ENCODE data around the gene NAA20.
A peak's percentile ranks its signal among the peaks of the same experiment; 100 is the strongest.

NAA20 gene

GRCh38 chr20:20010639-20011500, 6.3 kb upstream of the NAA20 start:
- in situ Hi-C loops (cut with MboI; ENCODE audit: low pct_unique_long_range_greater_than_20kb, low sequenced_read_pairs) = no loop called here
- no peak for DNase-seq

GRCh38 chr20:20012541-20012940, 4.6 kb upstream of the NAA20 start:
- no peak for DNase-seq
- in situ Hi-C loops (cut with MboI; ENCODE audit: low pct_unique_long_range_greater_than_20kb, low sequenced_read_pairs) = no loop called here

GRCh38 chr20:20014659-20015058, 2.5 kb upstream of the NAA20 start:
- in situ Hi-C loops (cut with MboI; ENCODE audit: low pct_unique_long_range_greater_than_20kb, low sequenced_read_pairs) = no loop called here
- DNase-seq = no peak

- DNase-seq = peak; percentile 20
- in situ Hi-C loops (cut with MboI; ENCODE audit: low pct_unique_long_range_greater_than_20kb, low sequenced_read_pairs) = no loop called here
Measured at GRCh38 chr20:20017844-20018185, 653 bp downstream of the NAA20 start.

GRCh38 chr20:20018366-20018765, 1.2 kb downstream of the NAA20 start:
- DNase-seq = no peak
- in situ Hi-C loops (cut with MboI; ENCODE audit: low pct_unique_long_range_greater_than_20kb, low sequenced_read_pairs) = no loop called here

GRCh38 chr20:20019123-20019522, 2.0 kb downstream of the NAA20 start:
- in situ Hi-C loops (cut with MboI; ENCODE audit: low pct_unique_long_range_greater_than_20kb, low sequenced_read_pairs) = no loop called here
- no peak for DNase-seq

- DNase-seq = peak; percentile 27
- in situ Hi-C loops (cut with MboI; ENCODE audit: low pct_unique_long_range_greater_than_20kb, low sequenced_read_pairs) = no loop called here
Measured at GRCh38 chr20:20020908-20021307, 3.7 kb downstream of the NAA20 start.

- in situ Hi-C loops (cut with MboI; ENCODE audit: low pct_unique_long_range_greater_than_20kb, low sequenced_read_pairs) = no loop called here
- DNase-seq = no peak
Measured at GRCh38 chr20:20021835-20022234, 4.7 kb downstream of the NAA20 start.

- DNase-seq = no peak
- in situ Hi-C loops (cut with MboI; ENCODE audit: low pct_unique_long_range_greater_than_20kb, low sequenced_read_pairs) = no loop called here
Measured at GRCh38 chr20:20022498-20022897, 5.3 kb downstream of the NAA20 start.

GRCh38 chr20:20023395-20023794, 6.2 kb downstream of the NAA20 start:
- in situ Hi-C loops (cut with MboI; ENCODE audit: low pct_unique_long_range_greater_than_20kb, low sequenced_read_pairs) = no loop called here
- DNase-seq = no peak

- in situ Hi-C loops (cut with MboI; ENCODE audit: low pct_unique_long_range_greater_than_20kb, low sequenced_read_pairs) = no loop called here
Measured at GRCh38 chr20:20024942-20025341, 7.8 kb downstream of the NAA20 start.

GRCh38 chr20:20027284-20027683, 10.1 kb downstream of the NAA20 start:
- no peak for DNase-seq
- in situ Hi-C loops (cut with MboI; ENCODE audit: low pct_unique_long_range_greater_than_20kb, low sequenced_read_pairs) = no loop called here

More at GRCh38 chr20:20024942-20025341, 7.8 kb downstream of the NAA20 start:
- DNase-seq = no peak

- DNase-seq = no peak
- in situ Hi-C loops (cut with MboI; ENCODE audit: low pct_unique_long_range_greater_than_20kb, low sequenced_read_pairs) = no loop called here
Measured at GRCh38 chr20:20031790-20032189, 14.6 kb downstream of the NAA20 start.

GRCh38 chr20:20034486-20034885, 17.3 kb downstream of the NAA20 start:
- in situ Hi-C loops (cut with MboI; ENCODE audit: low pct_unique_long_range_greater_than_20kb, low sequenced_read_pairs) = no loop called here
- no peak for DNase-seq

GRCh38 chr20:20036756-20037155, 19.6 kb downstream of the NAA20 start:
- in situ Hi-C loops (cut with MboI; ENCODE audit: low pct_unique_long_range_greater_than_20kb, low sequenced_read_pairs) = no loop called here

GRCh38 chr20:20037960-20038359, 20.8 kb downstream of the NAA20 start:
- no peak for DNase-seq
- in situ Hi-C loops (cut with MboI; ENCODE audit: low pct_unique_long_range_greater_than_20kb, low sequenced_read_pairs) = no loop called here

More at GRCh38 chr20:20036756-20037155, 19.6 kb downstream of the NAA20 start:
- DNase-seq = no peak

- in situ Hi-C loops (cut with MboI; ENCODE audit: low pct_unique_long_range_greater_than_20kb, low sequenced_read_pairs) = no loop called here
Measured at GRCh38 chr20:20038586-20038985, 21.4 kb downstream of the NAA20 start.

GRCh38 chr20:20039752-20040387, 22.7 kb downstream of the NAA20 start:
- no peak for DNase-seq
- in situ Hi-C loops (cut with MboI; ENCODE audit: low pct_unique_long_range_greater_than_20kb, low sequenced_read_pairs) = no loop called here

More at GRCh38 chr20:20038586-20038985, 21.4 kb downstream of the NAA20 start:
- DNase-seq = no peak

- no peak for DNase-seq
- in situ Hi-C loops (cut with MboI; ENCODE audit: low pct_unique_long_range_greater_than_20kb, low sequenced_read_pairs) = no loop called here
Measured at GRCh38 chr20:20051767-20052073, 34.6 kb downstream of the NAA20 start.

- in situ Hi-C loops (cut with MboI; ENCODE audit: low pct_unique_long_range_greater_than_20kb, low sequenced_read_pairs) = no loop called here
- DNase-seq = peak; percentile 97
Measured at GRCh38 chr20:20052074-20052970, 35.2 kb downstream of the NAA20 start, which contains the start of the genes CFAP61 and CRNKL1. Gene CFAP61, plus strand, starts transcription at chr20:20052532. Its CDS starts 4,122 bp downstream, at chr20:20056654. Gene CRNKL1, minus strand, starts transcription at chr20:20052466. Its CDS starts 124 bp downstream, at chr20:20052342.

Data from KBM-7 (cell line).